Right atrium auricular region (tissue), 2 donors: Measurements from ENCODE around the gene ENOX2. TPM values are rescaled to one million over a fixed set of nuclear protein-coding genes. Genes with fewer than 3 reads are reported as not detected.

Source experiments
- DNase-seq: peaks from one replicate; pipeline ENCODE4 v3.0.0-alpha.2; 2019; ENCODE audit warnings: low spot score
- H3K27ac ChIP-seq, 2 donors: fragments of 200-600 bp; sonication (generic); 1 replicate in 1 of 2; 2 replicates in 1 of 2; pipeline ENCODE4 v1.5.1; 2016 to 2019
- H3K27me3 ChIP-seq, 2 donors: fragments of 200-600 bp; sonication (generic); one replicate each; pipeline versions ENCODE4 v1.5.1 to v1.6.0; 2017 to 2019
- H3K36me3 ChIP-seq: fragments of 200-600 bp; sonication (generic); one replicate; pipeline ENCODE4 v1.5.1; 2016
- H3K4me1 ChIP-seq, 2 donors: fragments of 200-600 bp; sonication (generic); one replicate each; pipeline versions ENCODE4 v1.5.1 to v1.6.0; 2017 to 2019
- H3K4me3 ChIP-seq, 2 donors: fragments of 200-600 bp; sonication (generic); 1 replicate in 1 of 2; 2 replicates in 1 of 2; pipeline ENCODE4 v1.5.1; 2017 to 2019; ENCODE audit warnings: mild to moderate bottlenecking in 1 of 2, moderate library complexity in 1 of 2
- H3K9me3 ChIP-seq, 2 donors: fragments of 200-600 bp; sonication (generic); one replicate each; pipeline ENCODE4 v1.5.1; 2019
- total RNA-seq, 2 donors: library from RNA; depleted of rRNA; stranded (reverse); fragments of >200 nt; gene quantifications; one replicate each; pipeline ENCODE4 v1.1.0, GENCODE V29; 2016
- TF ChIP-seq, protein P1 (sequence below), 2 donors: fragments of 200-600 bp; sonication (generic); IDR thresholded peaks; one replicate each; pipeline ENCODE4 v1.5.1; 2019; ENCODE audit warnings: antibody characterized with exemption in 2 of 2

The ENOX2 gene
- total RNA-seq, 2 donors from 2014 or later, result 16.8 to 22.6 TPM

DNA sequence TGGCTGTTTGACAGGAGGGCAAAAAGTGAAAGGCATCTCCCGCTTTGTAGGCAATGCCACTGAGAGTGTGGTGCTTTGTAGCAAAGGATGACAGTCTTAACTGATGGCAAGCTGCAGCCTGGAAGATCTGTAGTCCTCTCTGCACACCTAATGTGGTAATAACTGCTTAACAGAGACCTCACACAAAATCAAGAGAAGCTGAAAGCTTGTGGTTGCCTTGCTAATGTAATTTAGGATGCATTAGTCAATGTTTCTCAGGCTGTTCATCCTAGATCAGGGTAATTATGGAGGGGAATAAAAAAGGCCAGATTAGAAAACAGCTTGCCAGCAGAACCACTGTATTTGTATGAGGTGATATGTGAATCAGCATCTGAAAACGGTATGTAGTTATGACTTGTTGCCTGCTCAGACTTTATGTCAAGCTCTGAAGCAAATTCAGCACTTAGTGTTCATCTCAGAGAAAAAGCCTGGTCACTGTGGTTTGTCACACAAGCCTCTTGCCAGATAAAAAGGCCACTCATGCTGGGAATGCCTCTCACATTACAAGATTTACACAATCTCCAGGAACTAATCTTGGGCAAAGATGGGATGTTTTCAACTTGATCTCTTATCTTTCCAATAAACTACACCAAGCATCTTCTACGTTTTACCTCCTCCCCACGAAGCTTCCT lies 130.8 kb downstream of the ENOX2 start:
- DNase-seq, result no peak
- Histone ChIP-seq H3K27ac (peak overlapping the region in 1 of 2 donors; percentile 58), H3K27me3 (no peaks in the 10 kb centered on the region), H3K4me3 (no peak overlapping the region), H3K4me1 (peaks cover 0 to 7% of the 10 kb centered on the region in 2 donors), H3K36me3 (no peaks in the 10 kb centered on the region), H3K9me3 (no peaks in the 10 kb centered on the region)
- TF ChIP-seq, protein P1, sequence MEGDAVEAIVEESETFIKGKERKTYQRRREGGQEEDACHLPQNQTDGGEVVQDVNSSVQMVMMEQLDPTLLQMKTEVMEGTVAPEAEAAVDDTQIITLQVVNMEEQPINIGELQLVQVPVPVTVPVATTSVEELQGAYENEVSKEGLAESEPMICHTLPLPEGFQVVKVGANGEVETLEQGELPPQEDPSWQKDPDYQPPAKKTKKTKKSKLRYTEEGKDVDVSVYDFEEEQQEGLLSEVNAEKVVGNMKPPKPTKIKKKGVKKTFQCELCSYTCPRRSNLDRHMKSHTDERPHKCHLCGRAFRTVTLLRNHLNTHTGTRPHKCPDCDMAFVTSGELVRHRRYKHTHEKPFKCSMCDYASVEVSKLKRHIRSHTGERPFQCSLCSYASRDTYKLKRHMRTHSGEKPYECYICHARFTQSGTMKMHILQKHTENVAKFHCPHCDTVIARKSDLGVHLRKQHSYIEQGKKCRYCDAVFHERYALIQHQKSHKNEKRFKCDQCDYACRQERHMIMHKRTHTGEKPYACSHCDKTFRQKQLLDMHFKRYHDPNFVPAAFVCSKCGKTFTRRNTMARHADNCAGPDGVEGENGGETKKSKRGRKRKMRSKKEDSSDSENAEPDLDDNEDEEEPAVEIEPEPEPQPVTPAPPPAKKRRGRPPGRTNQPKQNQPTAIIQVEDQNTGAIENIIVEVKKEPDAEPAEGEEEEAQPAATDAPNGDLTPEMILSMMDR (IDR thresholded peaks at IDR 0.05), result no peak

DNA sequence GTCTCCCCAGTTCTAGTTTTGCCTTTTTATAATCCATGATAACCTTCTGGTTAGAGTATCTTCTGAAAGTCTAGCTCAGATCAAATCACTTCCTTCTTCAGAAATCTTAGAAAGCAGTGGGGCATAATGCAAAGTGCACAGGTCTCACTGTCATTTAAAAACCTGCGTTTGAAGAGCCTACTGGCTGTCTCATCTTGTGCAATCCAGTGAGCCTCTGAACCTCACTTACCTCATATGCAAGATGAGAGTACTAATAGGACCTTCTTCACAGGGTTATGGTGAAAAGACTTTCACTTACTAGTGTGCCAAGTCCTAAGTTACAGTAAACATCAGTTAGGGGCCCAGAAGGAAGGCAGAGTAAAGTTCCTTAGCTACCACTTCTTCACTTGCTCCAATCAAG lies 131.4 kb downstream of the ENOX2 start:
- H3K36me3 ChIP-seq, result no peaks in the 10 kb centered on the region
- no peak overlapping the region for H3K4me3 ChIP-seq
- DNase-seq, result no peak
- H3K4me1 ChIP-seq, result peaks cover 0 to 7% of the 10 kb centered on the region in 2 donors
- H3K9me3 ChIP-seq, result no peaks in the 10 kb centered on the region
- H3K27me3 ChIP-seq, result no peaks in the 10 kb centered on the region
- TF ChIP-seq, protein P1 (IDR thresholded peaks at IDR 0.05), result no peak
- peak overlapping the region in 1 of 2 donors; percentile 58 for H3K27ac ChIP-seq

DNA sequence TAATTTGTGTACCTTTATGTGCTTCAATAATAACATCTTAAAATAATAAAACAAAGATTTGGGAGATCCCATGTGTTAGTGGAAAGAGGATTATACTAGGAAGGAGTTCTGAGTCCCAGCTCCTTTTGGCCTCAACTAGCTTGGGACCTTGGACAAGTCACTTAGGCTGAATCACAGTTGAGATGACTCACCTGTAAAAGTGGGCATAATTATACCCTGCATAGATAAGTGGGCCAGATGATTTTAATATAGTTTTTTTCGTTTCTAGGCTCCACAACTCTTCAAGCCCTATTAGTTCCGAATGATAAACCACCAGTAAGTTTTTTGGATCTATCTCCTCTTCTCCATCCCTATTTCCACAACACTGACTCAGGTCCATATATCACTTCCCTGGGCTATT lies 131.8 kb downstream of the ENOX2 start:
- TF ChIP-seq, protein P1 (IDR thresholded peaks at IDR 0.05), result no peak
- Histone ChIP-seq H3K4me3 (no peak overlapping the region), H3K36me3 (no peaks in the 10 kb centered on the region), H3K27me3 (no peaks in the 10 kb centered on the region), H3K4me1 (peaks cover 0 to 7% of the 10 kb centered on the region in 2 donors), H3K9me3 (no peaks in the 10 kb centered on the region), H3K27ac (peak overlapping the region in 1 of 2 donors; percentile 58)
- DNase-seq, result no peak

DNA sequence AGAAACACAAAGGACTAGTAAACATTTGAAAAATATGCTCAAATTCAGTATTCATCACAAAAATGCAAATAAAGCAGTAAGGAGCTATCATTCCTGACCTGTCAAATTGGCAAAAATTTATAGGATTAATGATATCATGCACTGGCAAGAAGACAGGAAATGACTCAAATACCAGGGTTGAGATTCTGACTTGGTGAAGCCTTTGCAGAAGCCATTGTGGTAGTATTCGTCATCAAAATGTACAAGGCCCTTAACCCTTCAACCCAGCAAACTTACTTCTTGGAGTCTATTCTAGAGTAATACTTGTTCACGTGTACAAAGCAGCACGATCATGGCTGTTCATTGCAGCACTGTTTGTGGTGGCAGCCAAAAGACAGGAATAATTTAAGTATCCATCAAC lies 132.4 kb downstream of the ENOX2 start:
- peaks cover 0 to 7% of the 10 kb centered on the region in 2 donors for H3K4me1 ChIP-seq
- H3K36me3 ChIP-seq, result no peaks in the 10 kb centered on the region
- H3K27ac ChIP-seq, result peak overlapping the region in 1 of 2 donors; percentile 58
- H3K9me3 ChIP-seq, result no peaks in the 10 kb centered on the region
- TF ChIP-seq, protein P1 (IDR thresholded peaks at IDR 0.05), result no peak
- H3K27me3 ChIP-seq, result no peaks in the 10 kb centered on the region
- no peak overlapping the region for H3K4me3 ChIP-seq
- DNase-seq, result no peak

DNA sequence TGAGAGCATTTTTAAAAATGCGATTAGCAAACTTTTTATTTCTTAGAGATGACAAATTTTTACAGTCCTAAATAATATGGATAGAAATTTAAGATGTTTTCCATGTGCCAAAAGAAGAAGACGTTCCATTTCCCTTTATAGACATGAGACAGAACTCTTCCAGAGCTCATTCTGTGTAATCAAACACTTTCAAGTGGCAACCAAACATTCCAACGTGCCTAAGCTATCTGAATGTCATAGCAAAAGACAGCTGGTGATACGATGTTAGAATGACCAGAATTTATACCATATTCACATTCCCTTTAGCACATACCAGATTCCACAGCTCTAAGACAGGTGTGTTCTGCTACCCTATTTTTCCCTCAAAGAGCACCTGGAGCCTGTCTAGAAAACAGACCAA lies 133.2 kb downstream of the ENOX2 start:
- no peaks in the 10 kb centered on the region for H3K27me3 ChIP-seq
- H3K36me3 ChIP-seq, result no peaks in the 10 kb centered on the region
- no peaks in the 10 kb centered on the region for H3K9me3 ChIP-seq
- TF ChIP-seq, protein P1 (IDR thresholded peaks at IDR 0.05), result no peak
- peaks cover 0 to 7% of the 10 kb centered on the region in 2 donors for H3K4me1 ChIP-seq
- peak overlapping the region in 1 of 2 donors; percentile 58 for H3K27ac ChIP-seq
- DNase-seq, result no peak
- no peak overlapping the region for H3K4me3 ChIP-seq

DNA sequence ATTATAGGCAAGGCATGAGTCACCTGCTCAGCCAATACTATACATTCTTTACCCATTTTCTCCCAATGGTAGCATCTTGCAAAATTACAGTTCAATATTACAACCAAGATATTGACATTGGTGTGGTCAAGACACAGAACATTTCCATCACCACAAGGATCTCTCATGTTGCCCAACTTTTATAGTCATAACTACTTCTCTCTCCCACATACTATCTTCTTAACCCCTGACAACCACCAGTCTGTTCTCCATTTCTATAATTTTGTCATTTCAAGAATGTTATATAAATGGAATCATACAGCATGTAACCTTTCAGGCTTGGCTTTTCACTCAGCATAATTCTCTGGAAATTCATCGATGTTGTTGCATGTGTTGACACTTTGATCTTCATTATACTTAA lies 144.9 kb downstream of the ENOX2 start:
- no peaks in the 10 kb centered on the region for H3K9me3 ChIP-seq
- TF ChIP-seq, protein P1 (IDR thresholded peaks at IDR 0.05), result no peak
- no peak overlapping the region for H3K27ac ChIP-seq
- no peaks in the 10 kb centered on the region for H3K27me3 ChIP-seq
- H3K36me3 ChIP-seq, result no peaks in the 10 kb centered on the region
- no peak overlapping the region for H3K4me3 ChIP-seq
- no peaks in the 10 kb centered on the region for H3K4me1 ChIP-seq
- DNase-seq, result no peak
